ENCODE measurements around the gene LIMS1.

- TF ChIP-seq GATA2 (IDR thresholded peaks at IDR 0.05; ENCODE audit: low read depth, low read length) (no peak), GATA3 (IDR thresholded peaks at IDR 0.05; ENCODE audit: low read depth, low read length) (no peak)
Measured at GRCh38 chr2:108637304-108637669, 103.0 kb downstream of the LIMS1 start.
